Measurements from ENCODE around the gene CRB3.

The CRB3 gene, protein sequence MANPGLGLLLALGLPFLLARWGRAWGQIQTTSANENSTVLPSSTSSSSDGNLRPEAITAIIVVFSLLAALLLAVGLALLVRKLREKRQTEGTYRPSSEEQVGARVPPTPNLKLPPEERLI

DNA sequence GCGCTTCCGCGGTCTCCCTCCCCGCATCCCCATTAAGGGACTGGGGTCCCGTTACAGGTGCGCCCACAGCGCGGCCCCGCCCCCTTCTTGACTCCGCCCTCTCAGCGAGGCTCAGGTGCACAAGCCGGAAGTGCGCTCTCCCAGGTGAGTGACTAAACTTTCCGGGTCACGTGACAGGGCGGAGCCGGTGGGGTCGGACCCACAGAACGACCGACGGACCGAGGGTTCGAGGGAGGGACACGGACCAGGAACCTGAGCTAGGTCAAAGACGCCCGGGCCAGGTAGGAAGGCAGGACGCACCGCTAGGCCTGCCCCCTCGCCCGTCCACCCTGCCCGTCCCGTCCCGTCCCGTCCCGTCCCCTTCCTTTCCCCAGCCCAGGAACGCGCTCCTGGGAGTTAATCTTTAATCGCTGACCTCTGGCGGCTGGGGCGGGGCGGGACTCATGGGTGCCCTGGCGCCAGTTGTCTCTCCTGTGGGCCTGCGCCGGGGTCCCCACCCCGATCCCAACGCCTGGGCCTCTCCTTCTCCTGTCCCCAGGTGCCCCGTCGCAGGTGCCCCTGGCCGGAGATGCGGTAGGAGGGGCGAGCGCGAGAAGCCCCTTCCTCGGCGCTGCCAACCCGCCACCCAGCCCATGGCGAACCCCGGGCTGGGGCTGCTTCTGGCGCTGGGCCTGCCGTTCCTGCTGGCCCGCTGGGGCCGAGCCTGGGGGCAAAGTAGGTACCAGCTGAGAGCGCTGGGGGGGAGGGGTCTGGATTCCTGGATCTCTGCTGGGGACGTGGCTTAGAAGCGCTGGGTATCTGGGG is at the start of gene CRB3:
CRB3 (plus strand) TSS at position 202 of the 804 bp plus-strand sequence; CDS start at position 633, 431 bp downstream.
- H3K27me3 Mint-ChIP-seq = no peaks in the 10 kb centered on the region
- H3K9me3 Mint-ChIP-seq = no peaks in the 10 kb centered on the region
- peaks cover 9% of the 10 kb centered on the region for H3K4me1 Mint-ChIP-seq (ENCODE audit: low read depth)
- no peak within 1 kb of the TSS for H3K27ac Mint-ChIP-seq
- peaks cover 6% of the 10 kb centered on the region for H3K36me3 Mint-ChIP-seq (ENCODE audit: low read depth)
- no peak within 1 kb of the TSS for H3K4me3 Mint-ChIP-seq

DNA sequence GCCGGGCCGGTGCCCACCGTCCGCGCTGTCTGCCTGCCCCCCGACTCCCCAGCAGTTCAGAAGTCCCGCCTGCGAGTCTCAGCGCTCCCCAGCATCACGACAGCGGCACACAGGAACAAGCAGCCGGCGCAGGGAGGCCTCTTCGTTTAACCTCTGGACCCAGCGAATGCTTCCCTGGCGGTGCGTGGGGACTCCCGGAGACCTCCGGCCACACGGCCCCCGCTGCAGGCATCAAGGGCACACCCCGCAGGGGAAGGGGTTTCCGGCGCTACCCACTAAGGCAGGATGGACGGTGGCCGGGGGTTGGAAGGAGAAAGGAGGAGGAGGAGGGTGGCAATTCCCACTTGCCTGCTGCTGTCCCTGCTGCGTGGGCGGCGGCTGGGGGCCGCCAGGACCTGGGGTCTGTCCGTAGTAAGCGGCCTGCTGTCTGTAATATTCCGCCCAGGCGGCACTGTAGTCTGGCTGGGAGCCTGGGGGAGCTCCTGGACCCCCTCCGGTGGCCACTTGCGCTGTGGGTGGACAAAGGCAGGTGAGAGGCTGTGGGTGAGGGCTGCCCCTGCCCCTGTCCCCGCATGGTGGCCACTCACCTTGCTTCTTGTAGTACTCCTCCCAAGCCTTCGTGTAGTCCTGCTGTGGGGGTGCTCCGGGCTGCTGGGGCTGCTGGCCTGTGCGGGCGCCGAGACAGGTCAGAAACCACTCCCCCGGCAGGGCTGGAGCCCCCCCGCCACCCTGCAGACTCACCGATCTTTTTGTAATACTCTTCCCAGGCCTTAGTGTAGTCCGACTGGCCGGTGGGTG is 49.1 kb upstream of the CRB3 start:
- H3K4me3 Mint-ChIP-seq = no peak overlapping the region
- H3K27me3 Mint-ChIP-seq = no peaks in the 10 kb centered on the region
- peaks cover 58% of the 10 kb centered on the region for H3K36me3 Mint-ChIP-seq (ENCODE audit: low read depth)
- no peaks in the 10 kb centered on the region for H3K9me3 Mint-ChIP-seq
- H3K4me1 Mint-ChIP-seq (ENCODE audit: low read depth) = no peaks in the 10 kb centered on the region
- H3K27ac Mint-ChIP-seq = no peak overlapping the region

DNA sequence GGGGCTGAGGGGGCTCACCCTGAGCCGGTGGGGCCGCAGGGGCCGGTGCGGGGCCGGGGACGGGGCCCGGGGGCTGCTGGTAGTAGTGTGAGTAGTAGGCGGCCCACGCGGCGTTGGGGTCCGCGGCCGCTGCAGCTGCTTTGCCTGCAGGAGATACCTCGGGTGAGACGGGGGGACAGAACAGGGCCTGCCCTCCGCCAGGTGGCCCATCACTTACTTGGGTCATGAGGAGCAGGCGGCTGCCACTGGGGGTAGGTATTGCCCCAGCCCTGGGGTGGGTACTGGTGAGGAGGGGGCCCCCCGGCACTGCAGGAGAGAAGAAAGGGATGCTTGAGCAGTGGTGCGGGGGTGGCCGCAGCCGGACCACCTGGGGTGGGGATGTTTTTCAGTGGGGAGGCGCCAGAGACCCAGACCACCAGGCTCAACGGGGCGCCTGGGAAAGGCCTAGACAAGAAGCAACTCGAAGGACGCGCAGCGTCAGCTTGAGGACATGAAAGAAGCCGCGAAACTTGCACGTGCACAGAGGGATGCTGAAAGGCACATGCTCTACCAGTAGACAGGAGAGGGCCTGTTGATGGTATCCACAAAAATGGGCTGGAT is 48.4 kb upstream of the CRB3 start:
- Mint-ChIP-seq H3K27me3 (no peaks in the 10 kb centered on the region), H3K4me1 (ENCODE audit: low read depth) (no peaks in the 10 kb centered on the region), H3K27ac (no peak overlapping the region), H3K9me3 (no peaks in the 10 kb centered on the region), H3K4me3 (no peak overlapping the region), H3K36me3 (ENCODE audit: low read depth) (peaks cover 65% of the 10 kb centered on the region)

DNA sequence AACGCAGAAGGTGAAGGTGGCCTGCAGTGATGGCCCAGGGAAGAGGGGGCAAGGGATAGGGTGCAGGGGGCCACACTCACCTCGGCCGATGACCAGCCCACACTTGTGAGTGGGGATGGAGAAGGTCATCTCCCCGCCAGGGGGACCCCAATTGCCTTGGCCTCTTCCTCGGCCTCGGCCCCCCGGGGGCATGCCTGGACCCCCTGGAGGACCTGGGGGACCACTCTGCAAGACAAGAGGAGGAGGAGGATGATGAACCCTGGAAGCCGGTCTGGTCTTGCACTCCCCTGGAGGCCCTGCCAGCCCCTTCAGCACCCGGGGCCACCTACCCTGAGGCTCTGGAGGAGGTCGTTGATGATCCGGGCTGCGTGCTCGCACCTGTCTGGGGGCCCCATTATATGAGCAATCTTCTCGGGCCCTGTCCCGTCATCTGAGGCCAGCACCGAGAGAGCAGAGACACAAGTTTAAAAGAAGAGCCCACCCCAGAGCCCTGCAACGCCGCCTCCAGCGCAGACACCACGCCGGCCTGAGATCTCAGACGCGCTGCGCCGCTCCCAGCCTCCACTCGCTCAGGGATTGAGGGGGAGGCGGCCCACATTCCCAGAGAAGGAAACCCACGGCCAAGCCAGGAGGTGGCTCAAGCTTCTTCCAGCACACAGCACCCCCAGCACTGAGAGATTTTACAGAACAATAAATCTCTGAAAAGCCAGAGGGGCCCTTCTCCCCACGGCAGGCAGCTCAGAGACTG is 47.2 kb upstream of the CRB3 start:
- Mint-ChIP-seq H3K4me1 (ENCODE audit: low read depth) (peaks cover 7% of the 10 kb centered on the region), H3K36me3 (ENCODE audit: low read depth) (peaks cover 74% of the 10 kb centered on the region), H3K27ac (no peak overlapping the region), H3K9me3 (no peaks in the 10 kb centered on the region), H3K4me3 (no peak overlapping the region), H3K27me3 (no peaks in the 10 kb centered on the region)

DNA sequence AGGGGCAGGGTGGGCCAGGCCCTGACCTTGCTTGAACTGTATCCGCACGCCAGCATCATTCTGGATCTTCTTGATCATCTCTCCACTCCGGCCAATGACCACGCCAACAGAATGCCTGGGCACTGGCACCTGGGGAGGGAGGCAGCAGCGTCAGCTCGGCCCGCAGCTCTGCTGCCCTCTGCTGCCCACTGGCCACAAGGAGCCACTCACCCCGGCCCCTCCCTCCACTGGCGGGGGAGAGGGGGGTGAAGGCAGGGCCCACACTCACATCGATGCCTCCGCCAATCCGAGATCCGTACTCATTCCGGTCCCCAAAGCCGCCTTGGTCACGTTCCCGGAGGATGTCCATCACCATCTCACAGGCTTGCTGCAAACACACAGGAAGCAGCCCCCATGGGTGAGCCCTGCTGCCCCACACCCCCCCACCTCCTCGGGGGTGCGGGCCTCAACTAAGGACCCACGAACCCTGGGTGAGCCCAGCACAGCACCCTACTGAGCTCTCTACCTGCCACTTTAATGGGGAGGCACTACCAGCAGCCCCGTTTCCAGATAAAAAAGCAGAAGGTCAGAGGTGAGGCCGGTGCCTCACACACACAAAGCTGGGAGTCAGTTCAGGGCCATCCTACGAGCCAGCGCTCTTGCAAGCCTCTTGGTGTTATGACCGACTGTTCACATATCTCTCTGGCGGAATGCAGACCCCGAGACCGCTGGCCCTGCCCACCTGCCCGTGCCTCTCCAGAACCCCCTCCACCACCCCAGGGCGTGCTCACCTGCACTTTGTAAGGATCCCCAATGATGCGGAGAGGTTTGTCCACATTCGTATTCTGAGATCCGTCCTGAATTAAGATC is 46.1 kb upstream of the CRB3 start:
- Mint-ChIP-seq H3K27ac (no peak overlapping the region), H3K36me3 (ENCODE audit: low read depth) (peaks cover 79% of the 10 kb centered on the region), H3K4me1 (ENCODE audit: low read depth) (peaks cover 18% of the 10 kb centered on the region), H3K9me3 (no peaks in the 10 kb centered on the region), H3K27me3 (no peaks in the 10 kb centered on the region), H3K4me3 (no peak overlapping the region)

DNA sequence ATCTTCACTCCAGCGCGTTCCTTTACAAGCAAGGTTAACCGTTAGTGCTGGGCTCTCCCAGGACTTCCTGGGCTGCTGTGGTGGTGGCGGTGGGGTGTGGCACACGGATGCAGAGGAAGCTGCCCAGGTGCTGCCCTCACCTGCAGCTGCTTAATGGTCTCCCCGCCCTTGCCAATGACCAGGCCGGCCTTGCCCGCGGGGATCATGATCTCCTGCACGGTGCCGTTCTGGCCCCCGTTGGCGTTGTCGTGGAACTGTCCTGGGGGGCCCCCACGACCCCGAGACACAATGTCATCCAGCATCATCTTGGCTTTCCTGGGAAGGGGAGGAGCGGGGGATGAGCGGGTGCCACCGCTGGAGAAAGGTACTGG is 45.5 kb upstream of the CRB3 start:
- Mint-ChIP-seq H3K36me3 (ENCODE audit: low read depth) (peaks cover 79% of the 10 kb centered on the region), H3K9me3 (no peaks in the 10 kb centered on the region), H3K27ac (no peak overlapping the region), H3K4me1 (ENCODE audit: low read depth) (peaks cover 25% of the 10 kb centered on the region), H3K27me3 (no peaks in the 10 kb centered on the region), H3K4me3 (no peak overlapping the region)

DNA sequence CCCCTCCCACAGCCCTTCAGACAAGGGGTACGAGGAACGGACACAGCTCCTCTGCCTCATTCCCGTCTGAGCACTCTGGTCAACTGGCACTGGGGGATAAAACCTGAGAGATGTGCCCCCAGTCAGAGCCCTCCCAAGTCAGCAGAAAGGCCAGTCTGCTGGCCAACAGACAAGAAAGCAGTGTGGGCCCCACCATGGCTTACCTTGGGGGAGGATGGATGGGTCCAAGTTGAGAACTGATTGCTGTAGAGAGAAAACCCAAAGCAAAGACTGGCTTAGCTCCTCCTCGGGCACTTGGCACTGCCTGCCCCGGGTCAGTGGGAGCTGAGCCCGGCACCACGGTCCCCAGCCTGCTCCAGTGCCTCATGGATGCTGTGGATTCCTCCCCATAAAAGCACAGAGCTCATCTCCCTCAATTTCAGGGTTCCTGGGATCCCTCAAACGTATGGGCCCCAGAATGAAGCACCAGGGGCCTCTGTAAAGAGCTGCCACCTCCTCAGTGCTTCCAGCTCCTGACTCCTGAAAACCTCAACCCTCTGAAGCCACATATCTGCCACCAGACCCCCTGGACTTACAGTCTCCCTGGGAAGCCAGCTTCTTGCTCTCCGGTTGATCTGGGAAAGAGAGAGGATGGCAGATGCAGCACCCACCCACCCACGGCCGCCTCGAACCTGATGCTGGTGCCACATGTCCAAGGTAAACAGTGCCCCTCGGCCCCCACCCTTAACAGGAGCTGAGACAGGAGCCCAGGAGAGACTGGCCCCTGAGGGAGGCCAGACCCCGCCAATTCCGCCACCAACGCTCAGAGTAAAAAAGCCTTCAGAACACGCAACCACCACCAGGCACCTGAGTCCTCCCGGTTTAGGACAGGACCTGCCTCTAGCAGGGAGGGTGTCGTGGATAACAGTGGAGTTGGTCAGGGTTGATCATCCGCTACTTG is 42.7 kb upstream of the CRB3 start:
- no peaks in the 10 kb centered on the region for H3K27me3 Mint-ChIP-seq
- H3K4me1 Mint-ChIP-seq (ENCODE audit: low read depth) = peaks cover 37% of the 10 kb centered on the region
- no peak overlapping the region for H3K27ac Mint-ChIP-seq
- H3K4me3 Mint-ChIP-seq = no peak overlapping the region
- H3K36me3 Mint-ChIP-seq (ENCODE audit: low read depth) = peaks cover 61% of the 10 kb centered on the region
- no peaks in the 10 kb centered on the region for H3K9me3 Mint-ChIP-seq

DNA sequence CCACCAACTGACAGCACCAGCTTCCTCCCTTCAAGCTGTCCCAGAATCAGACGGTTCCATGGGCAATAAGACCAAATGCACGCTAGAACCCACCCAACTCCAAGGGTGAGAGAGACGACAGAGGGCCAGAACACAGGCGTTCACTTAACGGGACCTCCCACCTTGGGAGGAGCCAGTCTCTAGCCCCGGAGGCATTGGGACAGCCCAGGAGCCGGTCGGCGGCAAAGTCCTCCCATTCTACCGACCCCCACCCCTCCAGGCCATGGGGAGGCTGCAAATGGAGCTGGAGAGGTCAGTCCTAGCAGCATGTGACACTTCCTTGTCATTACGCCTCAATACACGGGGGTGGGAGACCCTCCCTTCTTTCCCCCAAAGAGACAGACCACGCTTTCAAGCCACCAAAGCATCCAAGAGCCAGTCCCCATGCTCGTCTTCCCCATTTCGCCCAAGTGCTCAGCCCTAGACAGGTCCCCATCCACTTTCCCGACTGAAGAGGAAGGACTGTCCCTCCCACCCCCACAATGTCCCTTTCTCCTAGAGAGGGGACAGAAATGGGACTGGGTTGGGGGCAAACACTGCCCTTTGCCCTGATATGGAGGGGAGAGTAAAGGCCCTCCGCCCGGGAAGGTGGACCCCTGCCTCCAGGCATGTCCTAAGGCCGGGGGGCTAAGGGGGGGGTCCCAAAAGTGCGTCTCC is 40.4 kb upstream of the CRB3 start:
- Mint-ChIP-seq H3K27ac (peak overlapping the region; percentile 88), H3K36me3 (ENCODE audit: low read depth) (peaks cover 40% of the 10 kb centered on the region), H3K9me3 (no peaks in the 10 kb centered on the region), H3K27me3 (no peaks in the 10 kb centered on the region), H3K4me3 (peak overlapping the region; percentile 91), H3K4me1 (ENCODE audit: low read depth) (peaks cover 37% of the 10 kb centered on the region)

DNA sequence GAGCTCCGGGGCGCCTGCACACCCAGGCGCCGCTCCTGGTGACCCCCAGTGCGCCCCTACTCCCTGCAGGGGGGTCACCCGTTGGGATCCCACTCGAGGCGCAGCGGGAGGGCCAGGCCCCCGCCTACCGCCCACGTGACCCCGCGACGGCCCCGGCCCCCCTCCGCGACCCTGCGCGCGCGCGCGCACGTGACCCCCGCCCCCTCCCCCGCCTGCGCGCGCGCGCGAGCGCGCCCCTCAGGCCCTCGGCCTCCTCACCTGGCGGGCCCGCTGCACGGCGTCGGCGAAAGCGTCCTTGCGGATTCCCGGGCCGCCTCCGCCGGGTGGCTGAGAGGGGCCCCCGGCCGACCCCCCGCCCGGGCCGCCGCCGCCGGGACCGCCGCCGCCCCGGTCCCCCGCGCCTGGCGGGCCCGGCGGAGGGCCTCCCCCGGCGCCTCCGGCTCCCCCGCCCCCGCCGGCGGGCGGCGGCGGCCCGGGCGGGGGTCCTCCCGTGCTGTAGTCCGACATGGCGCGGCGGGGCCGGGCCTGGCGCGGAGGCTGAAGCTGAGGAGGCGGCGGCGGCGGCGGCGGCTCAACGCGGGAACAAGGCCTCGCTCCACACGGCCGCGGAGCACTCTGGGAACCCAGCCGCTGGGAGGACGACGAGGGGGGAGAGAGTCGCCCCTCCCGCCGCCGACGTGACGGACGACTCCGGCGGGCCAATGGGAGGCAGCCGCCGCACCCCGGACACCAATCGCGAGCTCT is 39.7 kb upstream of the CRB3 start, which contains the start of gene KHSRP:
KHSRP (minus strand) TSS at position 617 of the 744 bp plus-strand sequence; CDS start at position 507, 110 bp downstream.
- H3K27me3 Mint-ChIP-seq = no peaks in the 10 kb centered on the region
- peak within 1 kb of the TSS; percentile 90 for H3K27ac Mint-ChIP-seq
- H3K36me3 Mint-ChIP-seq (ENCODE audit: low read depth) = peaks cover 34% of the 10 kb centered on the region
- H3K4me1 Mint-ChIP-seq (ENCODE audit: low read depth) = peaks cover 37% of the 10 kb centered on the region
- no peaks in the 10 kb centered on the region for H3K9me3 Mint-ChIP-seq
- H3K4me3 Mint-ChIP-seq = peak within 1 kb of the TSS; percentile 91

DNA sequence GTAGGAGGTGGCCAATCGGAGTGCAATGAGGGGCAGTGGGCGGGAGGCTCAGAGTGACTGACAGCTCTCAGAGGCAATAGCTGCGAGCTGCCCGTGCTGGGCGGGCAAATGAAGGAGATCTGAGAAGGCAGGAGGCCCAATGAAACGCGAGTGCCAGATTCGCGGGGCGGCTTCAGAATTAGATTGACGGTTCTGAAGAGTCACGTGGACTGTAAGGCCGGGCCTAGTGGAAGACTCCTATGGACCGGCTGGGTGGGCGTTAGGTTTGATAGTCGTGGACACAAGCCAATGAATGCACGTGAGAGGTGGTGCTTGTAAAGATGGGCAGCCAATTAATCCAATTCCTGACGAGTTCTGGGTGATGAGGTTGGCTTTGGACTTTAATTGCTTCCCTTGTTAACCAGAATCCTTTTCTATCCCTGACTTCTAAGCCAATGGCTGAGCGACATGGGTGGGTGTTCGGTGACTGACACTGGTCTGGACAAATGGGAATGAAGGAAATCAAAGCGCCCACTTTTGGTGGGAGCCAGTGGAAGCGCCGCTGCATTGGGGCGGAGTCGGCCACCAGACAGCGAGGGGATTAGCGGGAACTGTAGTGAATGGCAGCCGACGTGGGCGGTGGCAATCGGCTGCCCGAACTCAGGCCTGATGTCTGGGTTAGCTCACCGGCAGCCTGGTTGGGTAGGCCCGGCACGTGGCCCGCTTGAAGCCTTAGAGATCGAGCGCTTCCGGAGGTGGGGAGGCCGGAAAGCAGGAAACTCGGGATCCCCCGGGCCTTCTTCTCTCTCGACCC is 38.9 kb upstream of the CRB3 start:
- Mint-ChIP-seq H3K27me3 (no peaks in the 10 kb centered on the region), H3K4me3 (peak overlapping the region; percentile 68), H3K36me3 (ENCODE audit: low read depth) (peaks cover 29% of the 10 kb centered on the region), H3K4me1 (ENCODE audit: low read depth) (peaks cover 40% of the 10 kb centered on the region), H3K9me3 (no peaks in the 10 kb centered on the region), H3K27ac (peak overlapping the region; percentile 90)
